GM18520 (cell line): ENCODE results near the gene UVRAG.

ENCODE experiments used
- ATAC-seq: cut with Tn5 transposase; IDR thresholded peaks from one replicate; pipeline ENCODE4 v1.9.1; 2021; ENCODE audit not compliant: unreplicated experiment

The UVRAG gene

GRCh38 chr11:75783416-75784084 is 31.5 kb upstream of the UVRAG start:
- no peak for ATAC-seq

DNA sequence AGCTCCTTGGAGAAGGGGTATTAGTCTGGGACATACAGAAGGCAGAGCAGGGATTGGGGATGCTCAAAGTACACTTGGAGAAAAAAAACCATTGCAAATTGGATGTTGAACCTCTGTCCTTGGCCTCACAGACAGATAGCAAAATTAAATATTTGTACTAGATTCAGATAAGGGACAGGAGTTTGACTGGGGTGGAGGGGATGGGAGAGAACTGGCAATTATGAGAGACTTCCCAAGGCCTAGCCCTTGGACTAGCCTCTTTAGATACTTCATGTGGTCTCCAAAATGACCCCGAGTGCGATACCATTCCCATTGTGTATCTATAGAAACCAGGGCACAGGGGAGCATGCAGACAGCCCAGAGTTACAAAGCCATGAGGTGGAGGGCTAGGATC is 30.9 kb upstream of the UVRAG start:
- ATAC-seq = no peak

DNA sequence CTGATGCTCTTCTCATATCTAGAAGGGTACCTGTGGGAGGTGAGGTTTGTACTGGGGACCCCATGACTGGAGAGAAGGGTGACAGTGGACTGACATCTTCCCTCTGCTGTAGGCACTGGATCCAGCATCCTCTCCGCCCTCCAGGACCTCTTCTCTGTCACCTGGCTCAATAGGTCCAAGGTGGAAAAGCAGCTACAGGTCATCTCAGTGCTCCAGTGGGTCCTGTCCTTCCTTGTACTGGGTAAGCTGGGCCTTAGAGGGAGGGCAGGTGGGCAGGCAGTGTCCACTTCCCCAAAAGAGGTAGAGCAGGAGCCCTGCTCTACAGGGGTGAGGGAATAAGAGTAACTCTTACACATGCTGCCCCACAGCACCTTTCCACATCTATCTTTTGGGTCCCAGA is 30.5 kb upstream of the UVRAG start:
- no peak for ATAC-seq

GRCh38 chr11:75785187-75785586 is 29.8 kb upstream of the UVRAG start:
- no peak for ATAC-seq

DNA sequence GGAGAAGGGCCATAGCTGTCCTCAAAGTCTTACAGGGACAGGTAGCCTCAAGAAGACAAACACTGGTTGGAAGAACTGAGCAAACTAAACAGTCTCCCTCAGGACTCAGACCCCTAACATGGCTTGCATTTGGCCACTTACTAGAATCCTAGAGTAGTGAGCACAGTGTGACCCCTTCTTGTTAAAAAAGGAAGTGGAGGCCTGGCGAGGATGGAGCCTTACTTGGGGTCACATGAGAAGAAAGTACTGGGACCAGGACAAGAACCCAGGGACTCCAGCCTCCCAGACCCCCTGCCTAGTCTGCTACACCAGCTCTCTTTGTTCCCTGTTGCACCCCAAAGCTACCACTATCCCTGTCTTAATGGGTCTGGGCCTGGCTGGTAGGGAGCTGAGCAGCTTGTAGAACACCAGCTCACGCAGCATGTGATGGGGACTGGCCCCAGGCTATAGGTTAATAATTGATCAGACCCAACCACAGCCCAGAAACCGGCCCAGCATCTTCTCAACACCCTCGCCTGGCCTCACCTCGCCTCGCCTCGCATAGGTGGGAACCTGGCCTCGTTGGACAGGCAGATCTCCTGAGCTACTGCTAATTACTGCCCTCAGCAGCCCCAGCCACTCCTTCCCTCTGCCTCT is 28.8 kb upstream of the UVRAG start:
- no peak for ATAC-seq

DNA sequence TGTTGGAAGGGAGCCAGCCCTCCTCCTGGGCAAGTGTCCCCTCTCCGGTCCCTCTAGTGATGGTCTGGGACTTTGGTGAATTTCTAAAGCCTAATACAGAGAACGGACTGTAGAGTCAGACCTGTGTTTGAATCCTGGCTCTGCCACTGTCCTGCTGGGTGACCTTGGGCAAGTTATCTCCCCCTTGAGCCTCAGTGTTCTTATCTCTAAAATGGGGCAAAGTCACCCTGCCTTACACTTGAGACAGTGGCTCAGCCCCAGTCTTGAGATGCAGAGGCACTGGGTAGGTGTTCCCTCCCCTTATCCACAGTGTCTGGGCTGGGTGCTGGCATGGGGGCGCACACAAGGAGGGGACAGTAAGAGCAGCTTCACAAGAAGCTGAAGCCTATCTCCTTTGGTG is 25.5 kb upstream of the UVRAG start:
- no peak for ATAC-seq

- no peak for ATAC-seq
These were observed 24.0 kb upstream of the UVRAG start for GRCh38 chr11:75790986-75791385.

DNA sequence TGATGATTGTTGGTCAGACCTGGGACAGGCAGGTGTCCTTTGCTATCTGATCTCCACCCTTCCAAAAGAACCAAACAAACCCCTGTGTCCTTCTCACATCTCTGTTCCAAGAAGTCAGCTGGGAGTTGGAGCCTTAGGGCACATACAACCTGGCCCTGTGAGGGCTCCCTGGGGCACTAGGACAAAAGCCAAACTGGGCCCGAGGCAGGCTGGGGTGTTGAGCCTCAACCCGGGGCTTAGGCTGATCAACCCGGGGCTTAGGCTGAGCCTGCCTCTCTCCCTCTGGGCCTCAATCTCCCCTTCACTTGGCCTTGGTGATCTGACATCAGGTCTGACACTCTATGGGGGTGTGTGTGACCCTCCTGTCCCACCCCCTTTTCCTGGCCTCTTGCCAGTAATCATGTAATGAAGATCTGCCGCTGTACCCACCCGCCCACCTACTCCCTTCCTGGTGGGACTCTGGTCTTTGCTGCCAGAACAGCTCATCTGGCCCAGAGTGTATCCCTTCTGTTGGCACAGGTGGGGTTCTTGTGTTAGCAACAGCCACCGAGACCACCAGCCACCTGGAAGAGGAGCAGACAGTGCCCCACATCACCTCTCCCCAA is 22.8 kb upstream of the UVRAG start:
- no peak for ATAC-seq

- no peak for ATAC-seq
These were observed 21.8 kb upstream of the UVRAG start for GRCh38 chr11:75792997-75793800.

- no peak for ATAC-seq
These were observed 21.0 kb upstream of the UVRAG start for GRCh38 chr11:75793966-75794365.

- no peak for ATAC-seq
These were observed 19.5 kb upstream of the UVRAG start for GRCh38 chr11:75795276-75796090.

- ATAC-seq = no peak
These were observed 18.9 kb upstream of the UVRAG start for GRCh38 chr11:75796091-75796435.

- ATAC-seq = no peak
These were observed 17.9 kb upstream of the UVRAG start for GRCh38 chr11:75797116-75797515.

DNA sequence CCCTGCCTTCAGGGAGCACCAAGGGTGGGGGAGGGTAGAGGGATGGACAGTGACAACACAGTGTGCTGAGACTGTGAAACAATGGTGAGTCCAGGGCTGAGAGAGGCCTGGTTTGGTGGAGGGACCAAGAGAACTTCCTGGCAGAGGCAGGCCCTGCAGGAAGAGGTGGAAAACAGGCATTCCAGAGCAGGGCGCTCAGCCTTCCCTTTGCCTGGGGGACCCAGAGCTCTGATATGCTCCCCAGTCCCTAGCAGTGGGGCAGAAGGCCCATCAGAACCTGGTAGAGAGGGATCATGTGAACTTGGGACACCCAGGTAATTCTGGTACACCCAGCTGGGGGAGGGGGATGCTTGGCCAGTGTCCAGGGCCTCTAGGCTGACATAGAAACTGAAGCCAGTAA is 17.2 kb upstream of the UVRAG start:
- no peak for ATAC-seq

DNA sequence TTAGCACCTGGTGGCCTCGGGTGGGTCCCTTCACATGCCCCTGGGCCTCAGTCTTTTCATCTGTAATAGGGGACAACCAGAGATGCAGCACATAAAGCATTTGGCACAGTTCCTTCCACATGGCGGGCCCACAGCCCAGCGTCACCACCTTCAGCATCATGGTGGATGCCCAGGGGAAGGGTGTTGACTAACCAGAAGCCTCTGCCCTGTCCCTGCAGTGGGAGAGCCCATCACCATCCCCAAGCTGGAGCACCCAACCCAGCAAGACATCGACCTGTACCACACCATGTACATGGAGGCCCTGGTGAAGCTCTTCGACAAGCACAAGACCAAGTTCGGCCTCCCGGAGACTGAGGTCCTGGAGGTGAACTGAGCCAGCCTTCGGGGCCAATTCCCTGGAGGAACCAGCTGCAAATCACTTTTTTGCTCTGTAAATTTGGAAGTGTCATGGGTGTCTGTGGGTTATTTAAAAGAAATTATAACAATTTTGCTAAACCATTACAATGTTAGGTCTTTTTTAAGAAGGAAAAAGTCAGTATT is 14.8 kb upstream of the UVRAG start:
- no peak for ATAC-seq

DNA sequence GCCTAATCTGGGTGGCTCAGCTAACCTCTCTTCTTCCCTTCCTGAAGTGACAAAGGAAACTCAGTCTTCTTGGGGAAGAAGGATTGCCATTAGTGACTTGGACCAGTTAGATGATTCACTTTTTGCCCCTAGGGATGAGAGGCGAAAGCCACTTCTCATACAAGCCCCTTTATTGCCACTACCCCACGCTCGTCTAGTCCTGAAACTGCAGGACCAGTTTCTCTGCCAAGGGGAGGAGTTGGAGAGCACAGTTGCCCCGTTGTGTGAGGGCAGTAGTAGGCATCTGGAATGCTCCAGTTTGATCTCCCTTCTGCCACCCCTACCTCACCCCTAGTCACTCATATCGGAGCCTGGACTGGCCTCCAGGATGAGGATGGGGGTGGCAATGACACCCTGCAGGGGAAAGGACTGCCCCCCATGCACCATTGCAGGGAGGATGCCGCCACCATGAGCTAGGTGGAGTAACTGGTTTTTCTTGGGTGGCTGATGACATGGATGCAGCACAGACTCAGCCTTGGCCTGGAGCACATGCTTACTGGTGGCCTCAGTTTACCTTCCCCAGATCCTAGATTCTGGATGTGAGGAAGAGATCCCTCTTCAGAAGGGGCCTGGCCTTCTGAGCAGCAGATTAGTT is 14.2 kb upstream of the UVRAG start:
- ATAC-seq = no peak

DNA sequence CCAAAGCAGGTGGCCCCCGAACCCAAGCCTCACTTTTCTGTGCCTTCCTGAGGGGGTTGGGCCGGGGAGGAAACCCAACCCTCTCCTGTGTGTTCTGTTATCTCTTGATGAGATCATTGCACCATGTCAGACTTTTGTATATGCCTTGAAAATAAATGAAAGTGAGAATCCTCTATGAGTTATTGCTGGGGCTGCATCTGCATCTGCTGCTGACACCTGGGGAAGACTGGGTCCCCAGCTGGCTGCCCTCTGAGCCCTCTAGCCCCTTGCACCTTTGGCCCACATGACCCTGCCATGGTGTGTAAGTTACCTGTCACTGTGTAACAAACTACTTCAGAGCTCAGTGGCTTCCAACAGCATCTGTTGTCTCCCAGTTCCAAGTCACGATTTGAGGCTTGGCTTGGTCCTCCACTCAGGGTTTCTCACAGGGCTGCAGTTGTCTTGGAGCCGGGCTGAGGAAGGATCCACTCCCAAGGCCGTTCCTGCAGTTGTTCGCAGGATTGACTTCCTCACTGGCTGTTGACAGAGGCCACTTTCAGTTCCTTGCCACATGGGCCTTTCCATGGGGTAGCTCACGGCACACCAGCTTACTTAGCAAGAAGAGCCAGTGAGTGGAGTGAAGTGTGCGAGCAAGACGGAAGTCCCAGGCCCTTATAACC is 13.5 kb upstream of the UVRAG start:
- no peak for ATAC-seq

GRCh38 chr11:75802021-75802912 is 12.7 kb upstream of the UVRAG start:
- ATAC-seq = no peak
